GM12801 (cell line): ENCODE results near the gene APOL5.

Source experiments
- CTCF ChIP-seq: IDR thresholded peaks from one replicate; pipeline ENCODE4 v1.5.1; 2011; ENCODE audit warnings: control low read depth; ENCODE audit not compliant: insufficient read length; ENCODE audit errors: extremely low read depth

Gene APOL5

GRCh38 chr22:35697142-35697541 is 20.5 kb upstream of the APOL5 start:
- TF ChIP-seq CTCF, result no peak

- TF ChIP-seq CTCF, result no peak
Observed at GRCh38 chr22:35703861-35704584, 13.6 kb upstream of the APOL5 start.

- no peak for TF ChIP-seq CTCF
Observed at GRCh38 chr22:35705141-35705540, 12.5 kb upstream of the APOL5 start.

- TF ChIP-seq CTCF, result no peak
Observed at GRCh38 chr22:35708453-35708852, 9.2 kb upstream of the APOL5 start.

- TF ChIP-seq CTCF, result no peak
Observed at GRCh38 chr22:35708917-35709316, 8.8 kb upstream of the APOL5 start.

GRCh38 chr22:35711336-35711735 is 6.3 kb upstream of the APOL5 start:
- TF ChIP-seq CTCF, result no peak

GRCh38 chr22:35712672-35713071 is 5.0 kb upstream of the APOL5 start:
- no peak for TF ChIP-seq CTCF
